GM21515 (cell line): ENCODE results near the gene KCNT1.

Source experiments
- ATAC-seq: cut with Tn5 transposase; IDR thresholded peaks from one replicate; pipeline ENCODE4 v1.9.1; 2021; ENCODE audit not compliant: unreplicated experiment

Gene KCNT1

DNA sequence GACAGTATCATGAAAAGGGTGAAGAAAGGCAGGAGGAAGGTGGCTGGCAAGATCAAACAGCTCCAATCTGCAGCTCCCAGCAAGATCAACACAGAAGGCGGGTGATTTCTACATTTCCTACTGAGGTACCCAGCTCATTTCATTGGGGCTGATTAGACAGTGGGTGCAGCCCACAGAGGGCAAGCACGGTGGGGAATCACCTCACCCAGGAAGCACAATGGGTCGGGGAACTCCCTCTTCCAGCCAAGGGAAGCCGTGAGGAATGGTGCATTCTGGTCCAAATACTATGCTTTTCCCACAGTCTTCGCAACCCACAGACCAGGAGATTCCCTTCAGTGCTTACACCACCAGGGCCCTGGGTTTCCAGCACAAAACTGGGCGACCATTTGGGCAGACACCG, 138.6 kb downstream of the KCNT1 start:
- no peak for ATAC-seq
